Measurements from ENCODE around the gene ECHS1.

GRCh38 chr10:133419211-133419950, 46.2 kb upstream of the ECHS1 start:
- TF ChIP-seq REST (IDR thresholded peaks at IDR 0.05) (no peak), RNF2 (IDR thresholded peaks at IDR 0.05; ENCODE audit: borderline replicate concordance, low read depth) (no peak), CTCF (IDR thresholded peaks at IDR 0.05) (no peak), POLR2A (IDR thresholded peaks at IDR 0.05; ENCODE audit: low read length) (no peak)
